Omental fat pad (tissue), 4 donors: ENCODE data around the gene PPP1R1B. TPM values are rescaled to one million over a fixed set of nuclear protein-coding genes. Genes with fewer than 3 reads are reported as not detected.
"Not testable (repeated sequence)": the region's sequence is repeated elsewhere in the genome, so short reads cannot be mapped to it uniquely, and the experiment has no call there.

Experiments
- ATAC-seq: fragments of 150-250 bp; one replicate; pipeline ENCODE4 v1.9.1; 2016; ENCODE audit warnings: mild to moderate bottlenecking, moderate library complexity; ENCODE audit not compliant: low FRiP score
- DNase-seq: peaks from one replicate; pipeline ENCODE4 v3.0.0-alpha.2; 2019; ENCODE audit warnings: low spot score
- total RNA-seq, 4 donors: library from RNA; depleted of rRNA; stranded (reverse); fragments of >200 nt; gene quantifications; one replicate each; pipeline ENCODE4 v1.1.0, GENCODE V29; 2016
- TF ChIP-seq, protein P1 (sequence below), 3 donors: fragments of 450-650 bp; IDR thresholded peaks; one replicate each; pipeline ENCODE4 v1.5.1; 2016 to 2017; ENCODE audit warnings: antibody characterized with exemption in 3 of 3, mild to moderate bottlenecking in 3 of 3, moderate library complexity in 2 of 3

Gene PPP1R1B
- total RNA-seq, 4 donors from 2014 or later = 13.9 to 27.0 (median 19.1) TPM

DNA sequence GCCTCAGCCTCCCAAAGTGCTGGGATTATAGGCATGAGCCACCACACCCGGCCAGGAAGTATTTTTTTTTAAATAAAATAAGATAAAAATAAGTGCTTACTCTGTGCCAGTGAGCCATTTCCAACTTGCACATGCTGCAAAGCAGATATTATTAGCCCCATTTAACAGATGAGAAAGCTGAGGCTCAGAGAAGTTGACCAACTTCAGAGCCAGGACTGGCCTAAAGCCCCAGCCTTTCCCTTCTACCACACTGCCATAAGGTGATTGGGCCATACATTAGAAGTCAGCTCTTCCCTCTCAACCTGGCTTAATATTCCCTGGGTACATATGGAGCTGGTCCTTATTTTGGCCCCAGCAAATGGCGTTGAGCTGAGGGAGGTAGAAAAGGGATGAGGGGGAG lies 44.1 kb upstream of the PPP1R1B start:
- no peak for ATAC-seq
- no peak for DNase-seq
- TF ChIP-seq, protein P1, sequence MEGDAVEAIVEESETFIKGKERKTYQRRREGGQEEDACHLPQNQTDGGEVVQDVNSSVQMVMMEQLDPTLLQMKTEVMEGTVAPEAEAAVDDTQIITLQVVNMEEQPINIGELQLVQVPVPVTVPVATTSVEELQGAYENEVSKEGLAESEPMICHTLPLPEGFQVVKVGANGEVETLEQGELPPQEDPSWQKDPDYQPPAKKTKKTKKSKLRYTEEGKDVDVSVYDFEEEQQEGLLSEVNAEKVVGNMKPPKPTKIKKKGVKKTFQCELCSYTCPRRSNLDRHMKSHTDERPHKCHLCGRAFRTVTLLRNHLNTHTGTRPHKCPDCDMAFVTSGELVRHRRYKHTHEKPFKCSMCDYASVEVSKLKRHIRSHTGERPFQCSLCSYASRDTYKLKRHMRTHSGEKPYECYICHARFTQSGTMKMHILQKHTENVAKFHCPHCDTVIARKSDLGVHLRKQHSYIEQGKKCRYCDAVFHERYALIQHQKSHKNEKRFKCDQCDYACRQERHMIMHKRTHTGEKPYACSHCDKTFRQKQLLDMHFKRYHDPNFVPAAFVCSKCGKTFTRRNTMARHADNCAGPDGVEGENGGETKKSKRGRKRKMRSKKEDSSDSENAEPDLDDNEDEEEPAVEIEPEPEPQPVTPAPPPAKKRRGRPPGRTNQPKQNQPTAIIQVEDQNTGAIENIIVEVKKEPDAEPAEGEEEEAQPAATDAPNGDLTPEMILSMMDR (IDR thresholded peaks at IDR 0.05) = no peak

DNA sequence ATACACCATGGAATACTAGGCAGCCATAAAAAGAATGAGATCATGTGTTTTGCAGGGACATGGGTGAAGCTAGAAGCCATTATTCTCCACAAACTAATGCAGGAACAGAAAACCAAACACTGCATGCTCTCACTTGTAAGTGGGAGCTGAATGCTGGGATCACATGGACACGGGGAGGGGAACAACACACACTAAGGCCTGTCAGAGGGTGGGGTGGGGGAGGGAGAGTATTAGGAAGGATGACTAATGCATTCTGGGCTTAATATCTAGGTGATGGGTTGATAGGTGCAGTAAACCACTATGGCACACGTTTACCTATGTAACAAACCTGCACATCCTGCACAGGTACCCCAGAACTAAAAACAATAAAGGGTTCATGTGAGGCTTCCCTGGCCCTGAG lies 36.6 kb upstream of the PPP1R1B start:
- ATAC-seq, DNase-seq: not testable (repeated sequence)

DNA sequence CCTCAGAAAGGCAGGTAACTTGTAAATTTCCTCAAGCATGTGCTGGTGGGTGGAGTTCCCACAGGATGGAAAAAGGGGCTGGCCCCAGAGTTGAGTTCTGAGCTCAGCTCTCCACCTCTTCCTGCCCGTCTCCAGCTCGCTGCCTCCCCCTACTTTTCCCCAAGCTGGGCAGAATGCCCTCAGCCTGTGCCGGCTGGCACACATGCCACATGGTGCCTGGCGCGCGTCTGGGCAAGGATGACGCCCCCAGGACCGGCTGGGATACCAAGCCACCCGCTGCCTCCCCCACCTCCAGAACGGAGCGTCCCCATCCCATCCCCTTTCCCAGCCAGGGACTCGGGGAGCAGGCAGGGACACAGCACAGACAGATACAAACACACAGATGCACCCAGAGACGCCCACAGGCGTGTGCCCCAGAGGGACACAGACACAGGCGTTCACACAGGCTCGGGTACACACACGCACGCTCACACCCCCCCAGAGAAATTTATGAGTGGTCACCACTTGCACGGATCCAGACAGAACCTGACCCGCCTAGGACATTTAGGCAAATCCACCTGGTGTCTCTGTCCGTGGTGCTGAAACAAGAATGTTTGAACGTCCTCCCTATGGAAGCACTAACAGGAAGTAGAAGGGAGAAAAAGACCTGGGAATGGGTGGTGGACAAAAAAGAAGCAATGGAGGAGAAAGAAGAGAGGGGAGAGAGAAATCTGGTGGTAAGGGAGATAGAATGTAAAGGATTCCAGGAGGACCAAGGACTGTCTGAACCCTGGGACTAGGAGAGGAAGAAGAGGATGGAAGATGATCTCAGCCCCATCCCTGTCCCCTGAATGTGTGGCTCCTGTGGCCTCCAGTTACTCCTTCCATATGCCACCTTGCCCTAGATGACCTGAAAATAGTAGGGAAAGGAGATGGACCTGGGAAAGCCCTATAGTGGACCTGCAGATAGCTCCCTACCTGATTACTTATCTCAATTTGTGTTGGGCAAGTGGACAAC lies 34.5 kb upstream of the PPP1R1B start:
- no peak for DNase-seq
- no peak for ATAC-seq
- TF ChIP-seq, protein P1 (IDR thresholded peaks at IDR 0.05) = no peak

DNA sequence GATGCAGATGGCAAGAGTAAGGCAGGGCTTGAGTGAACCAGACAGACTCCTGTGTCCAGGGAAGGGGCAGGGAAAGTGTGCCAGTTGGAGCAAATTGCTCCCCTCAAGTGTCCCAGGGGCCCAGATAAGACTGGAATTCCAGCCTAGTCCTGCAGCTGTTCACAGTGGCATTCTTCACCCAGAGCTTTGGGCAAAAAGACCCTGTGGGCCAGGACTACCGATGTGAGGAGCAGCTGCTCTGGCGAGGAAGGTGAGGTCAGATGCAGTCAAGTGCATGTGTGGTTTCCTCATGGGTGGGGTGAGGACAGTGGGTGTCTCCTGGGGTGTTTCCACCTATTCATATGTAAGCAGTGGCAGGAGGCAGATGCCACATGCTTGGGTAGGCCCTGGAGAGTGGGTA lies 33.4 kb upstream of the PPP1R1B start:
- DNase-seq = no peak
- TF ChIP-seq, protein P1 (IDR thresholded peaks at IDR 0.05) = no peak
- no peak for ATAC-seq

GRCh38 chr17:39595294-39595693 lies 31.5 kb upstream of the PPP1R1B start:
- ATAC-seq = no peak
- DNase-seq = no peak
- TF ChIP-seq, protein P1 (IDR thresholded peaks at IDR 0.05) = no peak

- TF ChIP-seq, protein P1 (IDR thresholded peaks at IDR 0.05) = no peak
- DNase-seq = no peak
- no peak for ATAC-seq
Measured at GRCh38 chr17:39595928-39596510, 30.7 kb upstream of the PPP1R1B start.

DNA sequence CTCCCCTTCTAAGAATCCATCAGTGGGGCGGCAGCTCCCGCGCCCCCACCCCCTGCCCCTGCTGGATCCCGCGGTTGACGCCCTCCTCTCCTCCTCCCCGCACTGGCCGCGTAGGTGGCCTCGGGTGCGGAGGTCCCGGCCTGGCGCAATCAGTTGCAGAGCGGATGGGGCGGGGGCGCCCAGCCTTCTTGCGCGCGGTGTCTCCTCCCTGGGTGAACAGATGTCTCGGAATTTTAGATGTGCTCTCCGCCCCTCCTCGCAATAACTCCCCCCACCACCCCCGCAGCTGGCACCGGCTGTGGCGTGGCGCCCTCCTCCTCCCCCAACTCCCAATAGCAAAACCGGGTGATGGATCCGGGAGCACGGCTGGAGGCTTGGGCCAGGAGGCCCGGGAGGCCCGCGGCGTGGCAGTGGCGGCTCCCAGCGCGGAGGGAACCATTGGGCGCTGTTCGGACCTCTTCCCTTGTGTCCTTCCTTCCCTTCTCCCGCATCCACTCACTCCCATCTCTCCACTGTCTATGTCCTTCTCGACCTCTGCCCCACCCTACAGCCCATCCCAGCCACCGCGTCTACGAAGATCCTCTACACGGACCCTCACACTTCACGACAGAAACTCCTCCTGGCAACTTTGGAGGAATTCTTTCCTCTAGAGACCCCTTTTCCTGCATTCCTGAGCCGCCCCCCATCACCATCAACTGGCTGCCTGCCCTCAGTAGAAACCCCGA lies 30.0 kb upstream of the PPP1R1B start:
- ATAC-seq = no peak
- no peak for DNase-seq
- TF ChIP-seq, protein P1 (IDR thresholded peaks at IDR 0.05) = no peak
